Keratinocyte (primary cell): ENCODE results near the gene SLC23A2. TPM values are rescaled to one million over a fixed set of nuclear protein-coding genes. Genes with fewer than 3 reads are reported as not detected.

Experiments used
- DNase-seq: peaks from one replicate; pipeline ENCODE4 v3.0.0-alpha.2; 2011; ENCODE audit warnings: low read depth, missing footprints, low spot score
- FAIRE-seq: peaks from 2 replicates; lab custom pipeline; 2011; peaks lifted over from hg19 to GRCh38; lab: Jason Lieb, UNC
- H2AFZ ChIP-seq: 2 replicates; pipeline ENCODE4 v1.6.0; 2012; ENCODE audit warnings: low read length, control low read depth, inconsistent platforms; ENCODE audit not compliant: control insufficient read depth
- H3K27ac ChIP-seq: 2 replicates; pipeline ENCODE4 v1.5.1; 2011; ENCODE audit warnings: low read length; ENCODE audit not compliant: control insufficient read depth, insufficient read depth
- H3K27me3 ChIP-seq: 3 replicates; pipeline ENCODE4 v1.6.0; 2011; ENCODE audit warnings: low read length; ENCODE audit not compliant: control insufficient read depth, insufficient read depth; ENCODE audit errors: extremely low read depth
- H3K36me3 ChIP-seq, 2 experiments: 2 replicates in 1 of 2; 3 replicates in 1 of 2; pipeline ENCODE4 v1.5.1; 2011; ENCODE audit warnings: low read length in 2 of 2, mild to moderate bottlenecking in 1 of 2; ENCODE audit not compliant: control insufficient read depth in 2 of 2, insufficient read depth in 2 of 2; ENCODE audit errors: extremely low read depth in 1 of 2
- H3K4me1 ChIP-seq: 3 replicates; pipeline ENCODE4 v1.5.1; 2011; ENCODE audit warnings: low read length; ENCODE audit not compliant: control insufficient read depth, insufficient read depth; ENCODE audit errors: extremely low read depth
- H3K4me2 ChIP-seq: 3 replicates; pipeline ENCODE4 v1.6.0; 2011; ENCODE audit warnings: low read depth, low read length; ENCODE audit not compliant: control insufficient read depth, insufficient read depth; ENCODE audit errors: extremely low read depth
- H3K4me3 ChIP-seq, 3 experiments: fragments of 200-600 bp in 1 of 3; sonication (generic) in 1 of 3; 2 replicates in 2 of 3; 3 replicates in 1 of 3; pipeline ENCODE4 v1.5.1; 2011 to 2016; ENCODE audit warnings: low read length in 3 of 3, mild to moderate bottlenecking in 3 of 3, control low read depth in 2 of 3, inconsistent platforms in 1 of 3, low read depth in 1 of 3, mixed read lengths in 1 of 3, mixed run types in 1 of 3, moderate library complexity in 1 of 3; ENCODE audit not compliant: control insufficient read depth in 2 of 3, insufficient read depth in 2 of 3; ENCODE audit errors: extremely low read depth in 1 of 3
- H3K79me2 ChIP-seq: 2 replicates; pipeline ENCODE4 v1.6.0; 2012; ENCODE audit warnings: low read length; ENCODE audit not compliant: control insufficient read depth, insufficient read depth
- H3K9ac ChIP-seq: 3 replicates; pipeline ENCODE4 v1.6.0; 2011; ENCODE audit warnings: low read length; ENCODE audit not compliant: control insufficient read depth, insufficient read depth; ENCODE audit errors: extremely low read depth
- H3K9me1 ChIP-seq: 3 replicates; pipeline ENCODE4 v1.6.0; 2011; ENCODE audit warnings: low read length; ENCODE audit not compliant: control insufficient read depth, insufficient read depth; ENCODE audit errors: extremely low read depth
- H3K9me3 ChIP-seq: 2 replicates; pipeline ENCODE4 v1.5.1; 2012; ENCODE audit warnings: low read depth, low read length; ENCODE audit not compliant: control insufficient read depth
- H4K20me1 ChIP-seq: 3 replicates; pipeline ENCODE4 v1.6.0; 2011; ENCODE audit warnings: low read length; ENCODE audit not compliant: control insufficient read depth, insufficient read depth; ENCODE audit errors: extremely low read depth
- CTCF ChIP-seq, 3 experiments: IDR thresholded peaks in 1 of 3; conservative IDR thresholded peaks in 1 of 3; optimal IDR thresholded peaks in 1 of 3; 2 replicates in 2 of 3; 3 replicates in 1 of 3; pipeline versions ENCODE3 to v1.5.1; 2011; ENCODE audit warnings: low read length in 3 of 3, mild to moderate bottlenecking in 3 of 3, moderate library complexity in 2 of 3, control low read depth in 1 of 3, inconsistent platforms in 1 of 3; ENCODE audit not compliant: insufficient read depth in 2 of 3; ENCODE audit errors: extremely low read depth in 1 of 3
- EZH2 ChIP-seq: IDR thresholded peaks from one replicate; pipeline ENCODE4 v1.6.1; 2012; ENCODE audit warnings: inconsistent platforms, mild to moderate bottlenecking, low read length, moderate library complexity
- dilution Hi-C: fragments of 300-500 bp; cut with MboI; formaldehyde crosslinking; loops from one replicate; pipeline ENCODE4 v1.7.0; 2020; ENCODE audit warnings: low sequenced_read_pairs; ENCODE audit not compliant: extremely low pct_ligation_motif_present
- polyA plus RNA-seq, 5 experiments: library from polyadenylated mRNA; depleted of rRNA in 3 of 5; stranded (reverse) in 3 of 5; stranded (forward) in 1 of 5; unstranded in 1 of 5; fragments of >200 nt; gene quantifications; 1 replicate in 1 of 5; 2 replicates in 3 of 5; 3 replicates in 1 of 5; pipeline versions ENCODE4 v1.2.1 to v1.2.3, GENCODE V29; 2011 to 2012; ENCODE audit warnings: missing spikeins in 2 of 5, low read depth in 1 of 5, low replicate concordance in 1 of 5

Gene SLC23A2
- polyA plus RNA-seq, 1 donor (not counting 4 experiments of a cell fraction or from before 2014, with no cell fraction given): 13.4 TPM

GRCh38 chr20:5039889-5040288 lies 38.6 kb upstream of the SLC23A2 start:
- no peaks in the 10 kb centered on the region for H4K20me1 ChIP-seq
- H3K27me3 ChIP-seq: no peaks in the 10 kb centered on the region
- H3K4me2 ChIP-seq: no peak overlapping the region
- FAIRE-seq (no peak), DNase-seq (no peak)
- H3K27ac ChIP-seq: no peak overlapping the region
- no peaks in the 10 kb centered on the region for H3K9me3 ChIP-seq
- H2AFZ ChIP-seq: no peak overlapping the region
- dilution Hi-C loops: no loop called here
- no peak overlapping the region for H3K4me3 ChIP-seq
- H3K36me3 ChIP-seq: no peaks in the 10 kb centered on the region
- no peak overlapping the region for H3K9ac ChIP-seq
- no peaks in the 10 kb centered on the region for H3K4me1 ChIP-seq
- no peaks in the 10 kb centered on the region for H3K79me2 ChIP-seq
- TF ChIP-seq CTCF (optimal IDR thresholded peaks at IDR 0.05 in 1 of 3, IDR thresholded peaks at IDR 0.05 in 1 of 3, conservative IDR thresholded peaks at IDR 0.05 in 1 of 3; ENCODE audit: extremely low read depth in 1 of 3, insufficient read depth in 2 of 3, low read length in 3 of 3) (no peak), EZH2 (no peak)
- H3K9me1 ChIP-seq: no peaks in the 10 kb centered on the region

GRCh38 chr20:5039255-5039657 lies 37.9 kb upstream of the SLC23A2 start:
- Histone ChIP-seq H3K79me2 (no peaks in the 10 kb centered on the region), H3K27ac (no peak overlapping the region), H3K4me3 (no peak overlapping the region), H3K9ac (no peak overlapping the region), H3K4me1 (no peaks in the 10 kb centered on the region), H3K9me1 (no peaks in the 10 kb centered on the region), H3K9me3 (no peaks in the 10 kb centered on the region), H3K27me3 (no peaks in the 10 kb centered on the region), H3K36me3 (no peaks in the 10 kb centered on the region), H2AFZ (no peak overlapping the region), H4K20me1 (no peaks in the 10 kb centered on the region), H3K4me2 (no peak overlapping the region)
- dilution Hi-C loops: no loop called here
- FAIRE-seq (no peak), DNase-seq (no peak)
- TF ChIP-seq CTCF (optimal IDR thresholded peaks at IDR 0.05 in 1 of 3, IDR thresholded peaks at IDR 0.05 in 1 of 3, conservative IDR thresholded peaks at IDR 0.05 in 1 of 3; ENCODE audit: extremely low read depth in 1 of 3, insufficient read depth in 2 of 3, low read length in 3 of 3) (no peak), EZH2 (no peak)
